Lower leg skin (tissue), 4 donors: Measurements from ENCODE around the gene PAXIP1. TPM values are rescaled to one million over a fixed set of nuclear protein-coding genes. Genes with fewer than 3 reads are reported as not detected.

Source experiments
- DNase-seq, 2 donors: peaks; one replicate each; pipeline ENCODE4 v3.0.0-alpha.2; 2019; ENCODE audit warnings: low spot score in 2 of 2
- H3K4me3 ChIP-seq: fragments of 200-600 bp; sonication (generic); 2 replicates; pipeline ENCODE4 v1.5.1; 2017; ENCODE audit warnings: mild to moderate bottlenecking, low read depth; ENCODE audit not compliant: poor library complexity, severe bottlenecking
- CTCF ChIP-seq, 3 donors: fragments of 450-650 bp; IDR thresholded peaks; one replicate each; pipeline ENCODE4 v1.5.1; 2016; ENCODE audit warnings: antibody characterized with exemption in 3 of 3, mild to moderate bottlenecking in 3 of 3, moderate library complexity in 2 of 3
- POLR2A ChIP-seq, 2 donors: fragments of 450-650 bp; IDR thresholded peaks; one replicate each; pipeline ENCODE4 v1.6.1; 2016 to 2017; ENCODE audit warnings: antibody characterized with exemption in 2 of 2, mild to moderate bottlenecking in 1 of 2, moderate library complexity in 1 of 2
- WGBS, 2 donors: methylation state at CpG; one replicate each; pipeline ENCODE4 v1.1.5; 2018; 5-methylcytosine and 5-hydroxymethylcytosine counted together
- intact Hi-C: fragments of 100-400 bp; cut with DNase I; formaldehyde crosslinking; loops from one replicate; pipeline ENCODE4 v1.15.0; 2023; ENCODE audit warnings: low total_unique reads
- total RNA-seq, 4 donors: library from RNA; depleted of rRNA; stranded (reverse); fragments of >200 nt; gene quantifications; one replicate each; pipeline ENCODE4 v1.1.0, GENCODE V29; 2016

Gene PAXIP1
- total RNA-seq, 4 donors from 2014 or later, result 10.0 to 14.1 (median 11.4) TPM

GRCh38 chr7:155009570-155010157 is 6.7 kb upstream of the PAXIP1 start:
- WGBS, 2 donors, result 76 to 77% methylated on average over 3 of the region's 3 CpGs
- no peak for DNase-seq
- no peak overlapping the region for H3K4me3 ChIP-seq
- intact Hi-C loops, result no loop called here
- TF ChIP-seq CTCF (IDR thresholded peaks at IDR 0.05) (no peak), POLR2A (IDR thresholded peaks at IDR 0.05) (no peak)

- WGBS, 2 donors, result 78 to 79% methylated on average over 13 of the region's 13 CpGs
- DNase-seq, result no peak
- TF ChIP-seq POLR2A (IDR thresholded peaks at IDR 0.05) (no peak), CTCF (IDR thresholded peaks at IDR 0.05) (no peak)
- intact Hi-C loops, result no loop called here
- H3K4me3 ChIP-seq, result no peak overlapping the region
Observed at GRCh38 chr7:155007947-155008346, 5.0 kb upstream of the PAXIP1 start.

- peak; percentile 47 to 92 for DNase-seq
- intact Hi-C loops, result no loop called here
- H3K4me3 ChIP-seq, result peak overlapping the region; percentile 66
- 0% methylated on average over 25 to 44 of the region's 78 CpGs for WGBS, 2 donors
- TF ChIP-seq POLR2A (IDR thresholded peaks at IDR 0.05), result no peak
- no peak for TF ChIP-seq CTCF (IDR thresholded peaks at IDR 0.05)
Observed at GRCh38 chr7:155003376-155004214, 671 bp upstream of the PAXIP1 start.

GRCh38 chr7:155002411-155003091 is 373 bp downstream of the PAXIP1 start:
- 0% methylated on average over 4 to 6 of the region's 104 CpGs for WGBS, 2 donors
- no peak for DNase-seq
- intact Hi-C loops, result no loop called here

More at GRCh38 chr7:155002411-155003091, 373 bp downstream of the PAXIP1 start:
- peak overlapping the region; percentile 64 for H3K4me3 ChIP-seq
- no peak for TF ChIP-seq POLR2A (IDR thresholded peaks at IDR 0.05)
- TF ChIP-seq CTCF (IDR thresholded peaks at IDR 0.05), result no peak
